Naive thymus-derived CD4-positive, alpha-beta T cell (primary cell): Measurements from ENCODE around the gene NR4A2. TPM values are rescaled to one million over a fixed set of nuclear protein-coding genes. Genes with fewer than 3 reads are reported as not detected.
A peak's percentile ranks its signal among the peaks of the same experiment; 100 is the strongest.

Source experiments
- ATAC-seq: fragments of 150-1000 bp; cut with Tn5 transposase; 2 replicates; pipeline ENCODE4 v1.10.0; 2021; ENCODE audit warnings: mild to moderate bottlenecking, moderate library complexity
- CTCF ChIA-PET: fragments of 350-600 bp; sonication (Branson Sonifier 250); formaldehyde crosslinking; loops from one replicate; lab custom pipeline; 2021; ENCODE audit warnings: antibody characterized with exemption; lab: Charles Lee
- POLR2A ChIA-PET: fragments of 350-600 bp; sonication (Branson Sonifier 250); formaldehyde crosslinking; loops from one replicate; lab custom pipeline; 2021; ENCODE audit warnings: antibody characterized with exemption, inconsistent platforms; lab: Charles Lee
- DNase-seq, 9 donors: peaks; one replicate each; pipeline versions ENCODE4 v3.0.0 to v3.0.0-alpha.2; 2020 to 2022; ENCODE audit warnings: mixed read lengths in 1 of 9
- H3K27ac ChIP-seq: one replicate; pipeline ENCODE4 v1.7.0; 2013; ENCODE audit warnings: mild to moderate bottlenecking, low read depth, low read length, moderate library complexity
- H3K27me3 ChIP-seq, 2 donors: one replicate each; pipeline ENCODE4 v1.7.0; 2013; ENCODE audit warnings: low read length in 2 of 2, mild to moderate bottlenecking in 2 of 2, moderate library complexity in 2 of 2; ENCODE audit not compliant: control insufficient read depth in 2 of 2, insufficient read depth in 2 of 2
- H3K36me3 ChIP-seq, 3 experiments: 1 replicate in 2 of 3; 2 replicates in 1 of 3; pipeline ENCODE4 v1.7.0; 2013; ENCODE audit warnings: low read length in 3 of 3, mild to moderate bottlenecking in 3 of 3, moderate library complexity in 1 of 3; ENCODE audit not compliant: insufficient read depth in 3 of 3, control insufficient read depth in 2 of 3
- H3K4me1 ChIP-seq, 2 donors: one replicate each; pipeline ENCODE4 v1.7.0; 2013; ENCODE audit warnings: low read length in 2 of 2, mild to moderate bottlenecking in 2 of 2, moderate library complexity in 1 of 2; ENCODE audit not compliant: control insufficient read depth in 2 of 2, insufficient read depth in 2 of 2
- H3K4me3 ChIP-seq: 2 replicates; pipeline ENCODE4 v1.7.0; 2013; ENCODE audit warnings: mild to moderate bottlenecking, low read length
- H3K9me3 ChIP-seq, 3 experiments: 1 replicate in 2 of 3; 2 replicates in 1 of 3; pipeline ENCODE4 v1.7.0; 2013; ENCODE audit warnings: low read length in 3 of 3; ENCODE audit not compliant: control insufficient read depth in 2 of 3
- H3K27ac Mint-ChIP-seq, 9 donors: one replicate each; pipeline ENCODE4 v1.8.0; 2020 to 2022; ENCODE audit warnings: mixed read lengths in 9 of 9, mild to moderate bottlenecking in 8 of 9, moderate library complexity in 5 of 9, inconsistent platforms in 2 of 9
- H3K27me3 Mint-ChIP-seq, 5 donors: one replicate each; pipeline ENCODE4 v1.8.0; 2021 to 2022; ENCODE audit warnings: mixed read lengths in 5 of 5, mild to moderate bottlenecking in 1 of 5
- H3K36me3 Mint-ChIP-seq, 5 donors: one replicate each; pipeline ENCODE4 v1.8.0; 2020 to 2022; ENCODE audit warnings: mixed read lengths in 5 of 5, mild to moderate bottlenecking in 3 of 5, inconsistent platforms in 1 of 5
- H3K4me1 Mint-ChIP-seq, 7 donors: one replicate each; pipeline ENCODE4 v1.8.0; 2020 to 2022; ENCODE audit warnings: mixed read lengths in 7 of 7, mild to moderate bottlenecking in 3 of 7, inconsistent platforms in 1 of 7
- H3K4me3 Mint-ChIP-seq, 10 donors: one replicate each; pipeline ENCODE4 v1.8.0; 2020 to 2022; ENCODE audit warnings: mild to moderate bottlenecking in 10 of 10, mixed read lengths in 10 of 10, moderate library complexity in 6 of 10, inconsistent platforms in 2 of 10
- H3K9me3 Mint-ChIP-seq, 11 donors: one replicate each; pipeline ENCODE4 v1.8.0; 2020 to 2022; ENCODE audit warnings: mixed read lengths in 11 of 11, mild to moderate bottlenecking in 4 of 11, inconsistent platforms in 1 of 11, moderate library complexity in 1 of 11
- intact Hi-C, 2 donors: fragments of 100-400 bp; cut with micrococcal nuclease; formaldehyde crosslinking; loops; one replicate each; pipeline ENCODE4 v1.15.1; 2023
- polyA plus RNA-seq, 2 donors: library from polyadenylated mRNA; unstranded; fragments of 300-500 nt; fragmentation: Illumina TruSeq; gene quantifications; one replicate each; pipeline ENCODE4 v1.2.3, GENCODE V29; 2021
- total RNA-seq, 6 experiments: library from RNA in 5 of 6; stranded (reverse) in 5 of 6; gene quantifications; 1 replicate in 5 of 6; 2 replicates in 1 of 6; pipeline ENCODE4 v1.2.3 and lab custom pipeline; 2021 to 2026

The NR4A2 gene
- total RNA-seq (100 to 1,000 TPM in 2 of 5 experiments, 1 to 10 TPM in 3; 2.2 to 252 (median 3.2) TPM), polyA plus RNA-seq (1 to 10 TPM; 2.5 to 7.3 TPM), total RNA-seq (lab: John Stamatoyannopoulos, UW) (695 reads per million, percentile 98 among the genes with 10 or more reads in this experiment)

DNA sequence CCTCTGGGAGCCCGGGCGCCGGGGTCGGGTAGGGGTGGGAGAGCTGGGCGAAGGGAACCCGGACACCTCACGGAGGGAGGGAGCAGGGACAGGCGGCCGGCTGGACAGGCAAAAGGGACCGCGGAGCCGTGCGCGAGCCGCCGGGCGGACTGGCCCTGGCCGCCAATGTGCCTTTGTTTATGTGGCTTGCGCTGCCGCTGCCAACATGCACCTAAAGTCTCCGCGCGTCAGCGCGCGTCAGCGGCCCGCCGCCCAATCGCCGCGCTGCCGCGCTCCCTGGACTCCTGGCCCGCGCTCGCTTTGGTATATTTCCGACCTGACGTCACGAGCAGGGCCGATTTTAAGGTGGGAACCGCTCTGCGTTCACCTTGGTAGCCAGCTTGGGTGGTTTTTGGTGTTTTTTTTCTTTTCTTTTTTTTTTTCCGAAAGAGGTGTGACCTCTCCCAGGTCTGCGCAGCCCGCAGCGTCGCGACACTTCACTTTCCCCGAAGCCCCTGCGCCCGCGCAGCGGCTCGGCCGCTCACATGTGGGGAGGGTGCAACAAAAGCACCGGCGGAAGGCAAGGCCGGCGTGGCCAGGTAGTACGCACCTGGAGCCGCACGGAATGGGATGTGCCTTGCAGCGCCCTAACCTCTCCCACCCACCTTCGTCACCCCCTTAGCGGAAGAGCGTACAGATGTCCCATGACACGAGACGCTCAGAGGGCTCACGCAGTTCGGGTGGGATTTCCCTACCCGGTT is at the start of gene NR4A2:
TSS of gene NR4A2 (minus strand) at position 188 of the 740 bp plus-strand sequence. CDS start 2,535 bp downstream, outside the sequence.
- Mint-ChIP-seq H3K27me3 (peaks cover 9 to 27% (median 16%) of the 10 kb centered on the region in 5 donors), H3K27ac (peak within 1 kb of the TSS; percentile 92 to 100 (median 99))
- H3K36me3 ChIP-seq: no peaks in the 10 kb centered on the region

DNA sequence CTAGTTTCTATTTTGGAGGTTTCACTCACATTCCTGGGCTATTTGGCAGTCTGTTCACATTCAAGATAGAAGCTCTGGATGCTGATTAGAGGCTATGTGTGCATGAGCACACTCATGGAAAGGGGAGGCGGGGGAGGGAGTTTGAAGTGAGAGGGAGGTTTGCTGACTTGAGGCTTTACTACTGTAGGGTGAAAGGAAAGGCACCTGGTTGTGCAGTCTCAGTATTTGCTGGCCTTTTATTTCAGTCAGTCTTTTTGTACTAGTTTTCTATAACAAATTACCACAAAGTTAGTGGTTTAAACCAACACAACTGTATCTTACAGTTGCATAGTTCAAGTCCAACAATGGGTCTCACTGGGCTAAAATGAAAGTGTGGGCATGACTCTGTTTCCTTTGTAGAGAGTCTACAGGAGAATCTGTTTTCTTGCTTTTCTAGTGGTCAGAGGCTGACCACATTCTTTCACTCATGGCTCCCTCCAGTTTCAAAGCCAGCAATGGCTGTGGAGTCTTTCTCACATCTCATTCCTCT is 47.7 kb upstream of the NR4A2 start:
- Mint-ChIP-seq H3K27me3 (peaks cover 0 to 6% (median 0%) of the 10 kb centered on the region in 5 donors), H3K4me3 (no peak overlapping the region), H3K9me3 (peaks cover 0 to 11% (median 0%) of the 10 kb centered on the region in 11 donors), H3K27ac (no peak overlapping the region), H3K4me1 (peaks cover 0 to 20% (median 0%) of the 10 kb centered on the region in 7 donors), H3K36me3 (peaks cover 0 to 3% (median 0%) of the 10 kb centered on the region in 5 donors)
- Histone ChIP-seq H3K36me3 (no peaks in the 10 kb centered on the region), H3K4me3 (no peak overlapping the region), H3K9me3 (no peaks in the 10 kb centered on the region), H3K4me1 (no peaks in the 10 kb centered on the region), H3K27me3 (no peaks in the 10 kb centered on the region), H3K27ac (no peak overlapping the region)
- POLR2A ChIA-PET: no interaction called here
- CTCF ChIA-PET: no interaction called here
- no peak for ATAC-seq
- no peak for DNase-seq
- intact Hi-C loops: loop anchor here in 1 of 2 donors (2.0 kb wide), 1 partner anchor 21 kb away; no protein-coding TSS in a partner anchor

More for the DNA sequence above, at the start of gene NR4A2:
- Mint-ChIP-seq H3K4me1 (peaks cover 27 to 47% (median 40%) of the 10 kb centered on the region in 7 donors), H3K9me3 (peaks cover 0 to 14% (median 0%) of the 10 kb centered on the region in 11 donors), H3K4me3 (peak within 1 kb of the TSS; percentile 90 to 99 (median 96)), H3K36me3 (peaks cover 0 to 7% (median 6%) of the 10 kb centered on the region in 5 donors)
- intact Hi-C loops: loop anchor here (1.0 to 10.0 kb wide), 14 partner anchors 9 to 1544 kb away; partner anchors contain the start of genes CYTIP (in 2 of the 2), ACVR1 (in 1 of the 2) and GPD2 (in 1 of the 2)
- Histone ChIP-seq H3K27ac (peak within 1 kb of the TSS; percentile 100), H3K4me1 (peaks cover 0 to 4% of the 10 kb centered on the region in 2 donors), H3K9me3 (no peaks in the 10 kb centered on the region), H3K4me3 (peak within 1 kb of the TSS; percentile 90), H3K27me3 (no peaks in the 10 kb centered on the region)
- ATAC-seq (peak; percentile 72), DNase-seq (peak; percentile 83 to 95 (median 90))
- CTCF ChIA-PET: no interaction called here
- POLR2A ChIA-PET: interaction anchor here (0.8 to 5.0 kb wide), 4 partner anchors 9 to 250 kb away, joined by 3 to 42 read pairs (median 12); partner anchors contain the start of gene GPD2

DNA sequence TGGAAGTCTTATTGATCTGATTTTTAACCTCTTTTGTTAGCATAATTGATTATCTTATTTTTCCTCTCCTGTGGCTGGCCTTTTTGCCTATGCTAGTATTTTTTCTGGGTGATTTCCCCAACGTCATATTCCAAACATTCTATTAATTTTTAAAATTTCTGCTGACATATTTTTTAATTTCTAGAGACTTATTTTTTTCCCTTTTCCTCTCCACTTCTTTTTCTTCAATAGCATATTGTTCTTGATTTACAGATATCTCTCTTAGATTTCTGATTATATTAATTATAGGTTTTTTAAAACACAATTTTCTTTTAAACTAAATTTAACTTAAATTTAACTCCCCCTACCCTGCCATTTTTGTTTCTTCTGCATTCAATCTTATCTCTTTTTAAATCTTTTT is 47.2 kb upstream of the NR4A2 start:
- no peak for DNase-seq
- intact Hi-C loops: loop anchor here in 1 of 2 donors (2.0 kb wide), 1 partner anchor 21 kb away; no protein-coding TSS in a partner anchor
- H3K9me3 ChIP-seq: no peaks in the 10 kb centered on the region
- no peaks in the 10 kb centered on the region for H3K4me1 ChIP-seq
- ChIA-PET CTCF (no interaction called here), POLR2A (no interaction called here)
- Mint-ChIP-seq H3K9me3 (peaks cover 0 to 11% (median 1%) of the 10 kb centered on the region in 11 donors), H3K4me3 (no peak overlapping the region), H3K4me1 (peaks cover 0 to 16% (median 0%) of the 10 kb centered on the region in 7 donors), H3K27ac (no peak overlapping the region), H3K27me3 (peaks cover 0 to 6% (median 0%) of the 10 kb centered on the region in 5 donors), H3K36me3 (peaks cover under 1 to 3% (median 1%) of the 10 kb centered on the region in 5 donors)
- no peak overlapping the region for H3K4me3 ChIP-seq
- no peaks in the 10 kb centered on the region for H3K36me3 ChIP-seq
- no peaks in the 10 kb centered on the region for H3K27me3 ChIP-seq
- no peak for ATAC-seq
- H3K27ac ChIP-seq: no peak overlapping the region

DNA sequence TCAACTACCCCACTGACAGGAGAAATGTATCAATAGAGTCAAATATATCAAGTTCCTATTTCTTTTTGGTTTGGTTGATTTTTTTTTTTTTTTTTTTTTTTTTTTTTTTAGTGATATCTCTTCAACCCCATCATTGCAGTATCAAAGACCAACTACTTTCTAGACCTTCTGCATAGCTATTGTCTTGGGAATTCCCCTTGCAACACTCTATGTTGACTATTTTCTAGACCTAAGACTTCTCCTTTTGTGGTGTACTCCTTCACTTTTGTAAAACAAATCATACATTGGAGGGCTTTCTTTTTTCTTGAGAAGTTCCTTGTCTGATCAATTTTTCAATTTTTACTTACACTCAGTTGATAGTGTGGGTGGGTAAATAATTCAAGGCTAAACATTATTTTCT is 46.5 kb upstream of the NR4A2 start:
- H3K36me3 Mint-ChIP-seq: peaks cover 3 to 6% (median 4%) of the 10 kb centered on the region in 5 donors
- ChIA-PET POLR2A (no interaction called here), CTCF (no interaction called here)
- H3K27ac Mint-ChIP-seq: no peak overlapping the region
- no peak for ATAC-seq
- Histone ChIP-seq H3K9me3 (no peaks in the 10 kb centered on the region), H3K4me3 (no peak overlapping the region), H3K27ac (no peak overlapping the region), H3K27me3 (no peaks in the 10 kb centered on the region), H3K36me3 (no peaks in the 10 kb centered on the region), H3K4me1 (no peaks in the 10 kb centered on the region)
- DNase-seq: no peak
- H3K9me3 Mint-ChIP-seq: peaks cover 0 to 14% (median 4%) of the 10 kb centered on the region in 11 donors
- no peak overlapping the region for H3K4me3 Mint-ChIP-seq
- intact Hi-C loops: no loop called here
- H3K4me1 Mint-ChIP-seq: peaks cover 0 to 15% (median 0%) of the 10 kb centered on the region in 7 donors
- peaks cover 0 to 6% (median 0%) of the 10 kb centered on the region in 5 donors for H3K27me3 Mint-ChIP-seq

DNA sequence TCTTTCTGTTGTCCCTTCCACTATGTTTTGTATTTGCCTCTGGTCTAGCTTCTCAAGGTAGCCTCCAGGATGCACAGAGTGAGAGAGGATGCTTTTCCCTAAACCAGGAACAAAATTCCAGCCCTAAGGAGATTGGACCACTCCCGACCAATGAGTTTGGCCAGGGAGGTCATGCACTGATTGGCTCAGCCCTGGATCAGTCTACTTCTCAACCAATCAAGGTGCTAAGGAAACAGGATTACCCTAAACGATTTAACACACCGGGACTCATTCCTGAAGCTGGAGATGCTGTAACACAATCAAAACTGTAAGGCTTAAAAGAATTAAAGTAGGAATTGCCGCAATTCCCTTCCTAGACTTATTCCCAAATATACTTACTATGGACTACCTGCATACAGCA is 34.2 kb upstream of the NR4A2 start:
- ChIA-PET CTCF (no interaction called here), POLR2A (no interaction called here)
- no peaks in the 10 kb centered on the region for H3K27me3 ChIP-seq
- no peak overlapping the region for H3K4me3 ChIP-seq
- no peaks in the 10 kb centered on the region for H3K4me1 Mint-ChIP-seq
- no peaks in the 10 kb centered on the region for H3K4me1 ChIP-seq
- DNase-seq (no peak), ATAC-seq (no peak)
- intact Hi-C loops: no loop called here
- H3K9me3 Mint-ChIP-seq: peaks cover 0 to 3% (median 0%) of the 10 kb centered on the region in 11 donors
- H3K36me3 ChIP-seq: no peaks in the 10 kb centered on the region
- no peak overlapping the region for H3K4me3 Mint-ChIP-seq
- H3K36me3 Mint-ChIP-seq: peaks cover 0 to 21% (median 7%) of the 10 kb centered on the region in 5 donors
- H3K27ac ChIP-seq: no peak overlapping the region
- H3K27me3 Mint-ChIP-seq: peaks cover 0 to 3% (median 0%) of the 10 kb centered on the region in 5 donors
- H3K9me3 ChIP-seq: no peaks in the 10 kb centered on the region
- no peak overlapping the region for H3K27ac Mint-ChIP-seq

DNA sequence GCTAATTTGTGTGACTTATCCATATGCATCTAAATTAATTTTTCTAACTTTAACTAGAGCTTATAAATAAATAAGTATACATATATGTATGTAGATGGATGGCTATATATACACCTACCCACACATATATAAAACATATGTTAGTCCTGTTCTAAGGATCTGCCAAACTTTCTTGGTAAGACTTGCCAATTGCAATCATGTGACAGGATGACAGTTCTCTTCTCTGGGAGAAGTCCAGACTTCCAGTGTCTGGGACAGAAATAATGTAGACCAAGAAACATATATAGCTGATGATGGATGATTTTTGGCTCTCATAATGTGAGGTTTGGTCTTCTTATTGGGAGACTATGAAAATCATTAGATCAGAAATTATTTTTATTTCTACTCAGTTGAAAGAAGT is 30.6 kb upstream of the NR4A2 start:
- Histone ChIP-seq H3K4me3 (no peak overlapping the region), H3K4me1 (no peaks in the 10 kb centered on the region), H3K36me3 (no peaks in the 10 kb centered on the region), H3K27ac (no peak overlapping the region), H3K9me3 (no peaks in the 10 kb centered on the region), H3K27me3 (no peaks in the 10 kb centered on the region)
- DNase-seq: no peak
- Mint-ChIP-seq H3K36me3 (peaks cover 0 to 21% (median 7%) of the 10 kb centered on the region in 5 donors), H3K4me3 (no peak overlapping the region), H3K9me3 (no peaks in the 10 kb centered on the region), H3K27ac (no peak overlapping the region), H3K27me3 (peaks cover 0 to 2% (median 0%) of the 10 kb centered on the region in 5 donors), H3K4me1 (no peaks in the 10 kb centered on the region)
- intact Hi-C loops: no loop called here
- POLR2A ChIA-PET: no interaction called here
- ATAC-seq: no peak
- CTCF ChIA-PET: no interaction called here
